Activated CD4-positive, alpha-beta T cell treated with anti-CD3 and anti-CD28 coated beads, Interleukin-2, Interleukin-4, amounts not matched to agents 100 ng/mL and 50 ng/mL, durations not matched to agents 16 hours and 8 hours (primary cell): Measurements from ENCODE around the gene IL15RA.
"Not testable (repeated sequence)": the region's sequence is repeated elsewhere in the genome, so short reads cannot be mapped to it uniquely, and the experiment has no call there.

ENCODE experiments used
- DNase-seq: peaks from one replicate; pipeline ENCODE4 v3.0.0-alpha.2; 2020; ENCODE audit warnings: low spot score

The IL15RA gene

GRCh38 chr10:5970066-5970465 is 7.3 kb downstream of the IL15RA start:
- no peak for DNase-seq

- DNase-seq: no peak
These were observed 8.5 kb downstream of the IL15RA start for GRCh38 chr10:5968681-5969453.

DNA sequence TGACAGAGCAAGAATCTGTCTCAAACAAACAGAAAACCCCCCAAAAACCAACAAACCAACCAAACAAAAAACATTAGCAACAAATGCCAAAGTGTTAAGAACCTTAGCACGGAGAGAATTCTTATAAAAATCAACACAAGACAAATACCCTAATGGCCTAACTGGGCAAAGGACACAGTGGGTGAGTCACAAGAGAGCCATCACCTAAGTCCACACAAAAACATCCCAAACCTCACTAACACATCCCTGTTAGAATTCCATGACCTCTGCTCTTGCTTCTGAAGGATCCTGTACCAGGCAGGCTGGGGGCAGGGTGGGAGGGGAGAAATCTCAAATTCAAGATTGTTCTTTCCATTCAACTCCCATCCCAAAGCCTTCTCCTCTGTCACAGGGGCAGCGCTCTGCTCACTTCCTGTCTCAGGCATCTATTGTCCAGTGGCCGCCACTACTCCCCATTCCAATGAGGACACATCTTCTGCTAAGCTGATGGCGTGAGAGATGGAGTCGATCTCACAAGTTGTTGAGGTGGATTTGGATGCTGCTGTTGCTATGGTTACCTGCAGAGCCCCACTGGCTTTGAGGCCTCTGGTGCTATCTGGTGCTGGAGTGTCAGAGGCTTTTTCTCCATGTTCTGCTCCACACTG is 9.2 kb downstream of the IL15RA start:
- no peak for DNase-seq

DNA sequence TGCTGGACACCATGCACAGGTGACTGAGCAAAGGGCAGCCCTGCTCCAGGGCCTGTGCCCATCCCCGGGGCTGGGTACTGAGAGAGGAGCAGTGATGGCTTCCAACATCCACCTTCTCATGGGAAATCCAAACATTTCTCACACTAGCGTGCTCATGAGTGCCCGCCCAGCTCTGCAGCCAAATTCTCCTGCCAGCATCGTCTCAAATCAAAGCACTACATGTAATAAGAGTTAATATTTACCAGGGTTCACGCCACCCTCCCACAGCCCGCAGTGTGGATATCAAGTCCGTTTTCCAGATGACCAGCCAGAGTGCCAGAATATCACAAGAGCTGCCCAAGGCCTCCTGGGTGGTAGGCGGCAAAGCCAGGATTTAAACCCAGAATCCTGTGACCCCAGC is 12.1 kb downstream of the IL15RA start:
- no peak for DNase-seq

DNA sequence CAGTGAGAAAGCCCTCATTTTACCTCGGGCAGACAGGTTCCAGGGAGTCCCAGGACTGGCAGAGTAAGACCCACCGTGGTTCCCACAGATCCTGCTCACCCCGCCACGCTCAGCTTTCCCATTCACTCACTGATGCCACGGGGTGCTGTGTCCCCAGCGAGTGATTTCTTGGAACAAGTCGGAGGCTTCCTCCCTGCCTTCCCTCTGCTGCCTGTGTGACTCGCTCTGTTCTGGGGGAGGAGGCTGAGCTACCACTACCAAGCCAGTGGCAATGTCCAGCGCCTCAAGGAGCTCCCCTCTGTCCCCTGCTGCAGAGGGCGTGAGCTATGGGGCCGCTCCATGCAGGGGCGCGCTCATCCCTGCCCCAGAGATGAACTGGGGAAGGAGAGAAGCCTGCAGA is 12.6 kb downstream of the IL15RA start:
- no peak for DNase-seq

GRCh38 chr10:5963591-5963990 is 13.8 kb downstream of the IL15RA start:
- no peak for DNase-seq

DNA sequence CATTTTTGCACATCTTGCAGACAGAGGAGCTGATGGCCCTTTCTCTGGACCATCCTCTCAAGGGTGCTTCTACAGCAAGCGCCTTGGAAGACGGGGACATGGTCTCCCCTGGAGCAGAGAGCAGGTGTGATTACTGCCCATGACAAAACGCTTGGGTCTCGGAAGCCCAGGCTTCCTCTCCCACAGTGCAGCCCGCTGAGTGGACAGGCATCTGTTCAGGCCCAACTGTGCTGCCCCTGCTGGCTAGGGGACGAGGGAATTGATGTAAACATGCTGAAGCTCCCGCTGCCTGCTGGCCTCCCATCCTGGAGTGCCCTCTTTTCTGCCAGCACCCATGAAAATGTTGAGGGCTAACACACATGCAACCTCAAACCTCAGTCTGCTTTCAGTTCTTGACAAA is 14.3 kb downstream of the IL15RA start:
- no peak for DNase-seq

DNA sequence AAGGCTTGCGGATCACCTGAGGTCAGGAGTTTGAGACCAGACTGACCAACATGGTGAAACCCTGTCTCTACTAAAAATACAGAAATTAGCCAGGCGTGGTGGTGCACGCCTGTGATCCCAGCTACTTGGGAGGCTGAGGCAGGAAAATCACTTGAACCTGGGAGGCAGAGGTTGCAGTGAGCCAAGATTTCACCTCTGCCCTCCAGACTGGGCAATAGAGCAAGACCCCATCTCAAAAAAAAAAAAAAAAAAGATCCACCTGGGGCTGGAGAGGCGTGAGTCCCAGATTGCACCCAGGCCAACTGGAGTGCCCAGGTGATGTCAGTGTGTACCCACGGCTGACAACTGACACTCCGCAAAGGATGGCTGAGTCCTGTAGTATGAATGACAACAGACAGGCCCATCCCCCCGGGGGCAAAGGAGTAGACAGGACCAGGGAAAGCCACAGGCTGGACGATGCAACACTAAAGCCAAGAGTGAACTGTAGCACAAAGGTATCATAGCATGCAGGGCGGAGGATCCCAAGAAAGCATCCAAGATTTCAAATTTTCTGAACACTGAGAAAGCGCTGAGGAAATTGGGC is 14.9 kb downstream of the IL15RA start:
- not testable (repeated sequence) for DNase-seq

GRCh38 chr10:5961405-5962100 is 15.8 kb downstream of the IL15RA start:
- no peak for DNase-seq

DNA sequence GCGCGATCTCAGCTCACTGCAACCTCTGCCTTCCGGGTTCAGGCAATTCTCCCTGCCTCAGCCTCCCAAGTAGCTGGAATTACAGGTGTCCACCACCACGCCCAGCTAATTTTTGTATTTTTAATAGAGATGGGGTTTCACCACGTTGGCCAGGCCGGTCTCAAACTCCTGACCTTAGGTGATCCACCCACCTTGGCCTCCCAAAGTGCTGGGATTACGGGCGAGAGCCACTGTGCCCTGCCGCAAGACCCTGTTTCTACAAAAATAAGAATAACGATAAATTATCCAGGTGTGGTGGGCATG is 16.4 kb downstream of the IL15RA start:
- DNase-seq: not testable (repeated sequence)

DNA sequence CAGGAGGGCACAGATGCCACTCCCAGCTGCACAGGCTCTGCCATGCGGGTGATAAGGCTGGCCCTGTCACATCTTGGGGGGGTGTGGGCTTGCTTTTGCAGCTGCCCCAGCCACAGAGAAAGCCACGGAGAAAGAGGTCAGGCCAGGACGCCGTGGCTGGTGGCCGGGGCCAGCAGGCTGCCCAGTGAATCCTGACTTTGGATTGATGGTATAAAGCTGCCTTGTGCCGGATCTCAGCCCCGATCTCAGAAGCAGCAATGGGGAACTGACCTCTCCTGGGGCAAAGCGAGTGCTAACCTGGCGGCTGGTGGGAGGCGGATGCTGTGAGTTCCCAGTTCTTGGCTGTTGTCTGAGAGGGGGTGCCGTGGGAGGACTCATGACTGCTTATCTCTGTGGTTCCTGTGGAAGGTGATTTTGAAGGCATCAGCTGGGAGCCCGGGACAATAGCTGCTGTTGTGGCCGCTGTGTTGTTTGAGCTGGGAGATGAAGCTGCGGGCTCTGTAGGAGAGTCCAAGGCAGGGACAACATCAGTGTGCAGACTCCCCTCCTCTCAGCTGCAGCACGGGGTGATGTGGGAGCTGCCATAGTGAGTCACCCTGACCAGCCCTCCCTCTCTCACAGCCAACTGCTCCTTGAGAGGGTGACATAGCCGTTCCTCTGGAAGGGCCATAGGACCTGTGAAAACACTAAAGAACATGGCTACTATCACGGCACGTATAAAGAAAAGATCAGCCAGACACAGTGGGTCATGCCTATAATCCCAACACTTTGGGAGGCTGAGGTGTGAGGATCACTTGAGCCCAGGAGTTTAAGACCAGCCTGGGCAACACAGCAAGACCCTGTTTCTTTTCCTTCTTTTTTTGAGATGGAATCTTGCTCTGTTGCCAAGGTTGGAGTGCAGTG is 17.0 kb downstream of the IL15RA start:
- no peak for DNase-seq

GRCh38 chr10:5959581-5960069 is 17.7 kb downstream of the IL15RA start:
- DNase-seq: no peak

DNA sequence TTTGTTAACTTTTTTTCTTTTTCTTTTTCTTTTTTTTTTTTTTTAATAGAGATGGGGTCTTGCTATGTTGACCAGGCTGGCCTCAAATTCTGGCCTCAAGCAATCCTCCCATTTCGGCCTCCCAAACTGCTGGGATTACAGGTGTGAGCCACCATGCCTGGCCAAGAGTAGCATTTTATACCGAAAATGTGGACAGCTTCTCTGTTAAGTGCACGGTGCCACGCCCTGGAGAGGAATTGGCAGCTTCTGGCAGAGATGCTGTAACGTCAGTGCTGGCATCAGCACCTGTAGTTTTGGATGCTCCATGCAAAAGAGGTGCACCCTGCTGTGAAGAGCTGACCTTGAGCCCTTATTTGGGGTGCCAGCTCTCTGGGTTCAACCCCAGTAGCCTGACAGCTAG is 18.2 kb downstream of the IL15RA start:
- no peak for DNase-seq

DNA sequence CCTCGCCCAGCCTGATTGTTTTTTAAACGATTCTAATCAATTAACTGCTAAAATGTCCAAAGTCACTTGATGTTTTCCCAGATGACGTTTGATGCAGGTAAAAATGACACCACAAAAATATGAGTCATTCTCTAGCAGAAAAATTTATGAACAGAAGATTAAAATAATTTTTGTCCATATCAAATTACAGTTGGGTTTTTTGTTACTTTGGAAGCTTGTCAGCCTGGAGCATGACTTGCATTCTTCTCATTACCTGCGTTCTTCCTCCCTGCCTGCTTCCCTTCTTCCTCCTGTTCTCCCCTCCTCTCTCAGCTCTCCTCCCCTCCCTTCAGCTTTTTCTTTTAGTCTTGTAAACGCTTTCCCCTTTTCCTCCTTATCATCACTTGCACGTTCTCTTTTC is 18.7 kb downstream of the IL15RA start:
- DNase-seq: no peak

- DNase-seq: no peak
These were observed 19.3 kb downstream of the IL15RA start for GRCh38 chr10:5958077-5958476.

- DNase-seq: no peak
These were observed 21.0 kb downstream of the IL15RA start for GRCh38 chr10:5956146-5956936.

DNA sequence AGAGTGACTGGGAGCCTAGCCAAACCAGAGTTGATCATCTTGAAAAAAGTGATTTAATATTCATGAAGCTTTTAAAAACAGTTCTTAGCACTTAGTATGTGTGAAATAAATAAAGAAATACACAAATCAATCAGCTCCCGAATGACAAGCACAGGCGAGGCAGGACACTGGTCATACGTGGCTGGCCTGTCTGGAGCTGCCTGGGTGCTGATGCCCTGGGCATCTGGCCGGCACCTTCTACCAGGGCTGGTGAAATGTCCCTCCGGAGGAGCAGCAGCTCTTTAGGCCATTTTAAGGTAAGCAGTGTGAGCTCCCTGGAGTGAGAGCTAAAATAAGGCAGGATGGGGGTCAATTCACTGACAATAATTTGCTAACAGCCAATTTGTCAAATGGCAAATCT is 23.7 kb downstream of the IL15RA start:
- DNase-seq: no peak

- no peak for DNase-seq
These were observed 24.5 kb downstream of the IL15RA start for GRCh38 chr10:5952731-5953385.

DNA sequence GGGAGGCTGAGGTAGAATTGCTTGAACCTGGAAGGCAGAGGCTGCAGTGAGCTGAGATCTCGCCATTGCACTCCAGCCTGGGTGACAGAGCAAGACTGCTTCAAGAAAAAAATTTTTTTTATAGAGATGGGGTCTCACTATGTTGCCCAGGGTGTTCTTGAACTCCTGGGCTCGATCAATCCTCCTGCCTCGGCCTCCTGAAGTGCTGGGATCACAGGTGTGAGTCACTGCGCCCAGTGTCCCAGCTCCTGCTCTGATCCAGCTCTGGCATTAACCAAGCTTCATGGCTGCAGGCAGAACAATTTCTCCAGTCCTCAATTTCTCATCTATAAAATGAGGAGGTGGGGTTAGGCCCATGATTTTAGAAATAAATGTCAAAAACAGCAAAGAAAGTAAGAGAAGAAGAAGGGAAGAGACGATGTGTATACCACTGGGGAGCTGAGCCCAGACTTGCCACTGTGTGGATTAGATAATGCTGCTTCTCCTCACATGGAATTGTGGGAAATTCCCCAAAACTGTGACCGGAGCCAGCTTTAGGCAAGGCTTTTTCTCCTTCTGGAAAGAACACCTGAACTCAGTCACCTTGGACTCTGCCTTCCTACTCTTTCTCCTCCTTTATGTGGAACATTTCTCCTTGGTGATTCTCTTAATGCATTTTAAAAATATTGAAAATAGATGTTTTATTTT is 25.5 kb downstream of the IL15RA start:
- DNase-seq: no peak

DNA sequence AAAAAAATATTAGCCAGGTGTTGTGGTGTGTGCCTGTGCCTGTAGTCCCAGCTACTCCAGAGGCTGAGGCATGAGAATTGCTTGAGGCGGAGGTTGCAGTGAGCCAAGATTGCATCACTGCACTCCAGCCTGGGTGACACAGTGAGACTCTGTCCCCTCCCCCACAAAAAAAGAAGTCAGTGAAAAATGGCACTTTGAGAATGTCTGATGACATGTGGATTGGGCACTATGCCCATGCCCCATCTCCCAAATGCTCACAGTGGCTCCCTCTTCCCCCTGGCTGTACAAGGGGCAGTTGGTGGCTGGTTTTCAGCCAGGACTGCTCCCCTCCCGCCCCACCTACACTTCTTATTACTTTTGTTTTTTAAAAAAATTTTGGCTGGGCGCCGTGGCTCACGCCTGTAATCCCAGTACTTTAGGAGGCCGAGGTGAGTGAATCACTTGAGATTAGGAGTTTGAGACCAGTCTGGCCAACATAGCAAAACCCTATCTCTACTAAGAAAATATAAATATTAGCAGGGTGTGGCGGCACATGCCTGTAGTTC is 26.1 kb downstream of the IL15RA start:
- no peak for DNase-seq
